ENCODE measurements around the gene FOXA2. TPM values are rescaled to one million over a fixed set of nuclear protein-coding genes. Genes with fewer than 3 reads are reported as not detected.

Gene FOXA2
- total and polyA plus RNA-seq, 2 donors from 2014 or later = 0.13 TPM; not detected in 1

DNA sequence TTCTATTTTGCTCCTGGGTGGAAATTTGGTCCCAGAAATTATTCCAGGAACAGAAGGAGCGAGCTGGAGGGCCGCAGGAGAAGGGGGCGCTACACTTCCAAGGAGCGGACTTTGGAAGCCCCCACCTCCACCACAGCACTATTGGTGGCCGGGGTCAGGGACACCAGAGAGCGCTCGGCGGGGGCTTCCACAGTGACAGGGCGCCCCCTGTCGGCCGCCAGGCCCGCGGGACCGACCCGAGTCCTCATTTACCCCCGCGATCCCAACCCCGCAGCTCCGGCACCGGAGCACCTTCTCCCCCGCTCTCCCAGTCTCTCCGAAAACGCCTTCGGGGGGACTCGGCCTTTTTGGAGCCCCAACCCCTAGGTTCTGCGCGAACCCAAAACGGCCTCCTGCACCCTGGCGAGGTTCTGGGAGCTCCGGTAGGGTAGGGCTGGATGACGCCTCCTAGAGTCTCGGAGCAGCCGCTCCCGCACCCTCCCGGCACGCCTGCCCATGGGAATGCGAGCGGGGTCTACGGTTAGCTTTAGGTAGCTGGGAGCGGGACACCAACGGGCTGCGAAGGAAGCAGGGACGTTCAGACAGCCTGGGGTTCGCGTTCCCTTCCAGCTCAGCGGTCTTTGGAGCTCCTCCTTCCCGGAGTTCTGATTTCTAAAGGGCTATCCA lies 2.4 kb upstream of the FOXA2 start:
- no peak overlapping the region for H3K4me3 ChIP-seq (ENCODE audit: low read length in 3 of 3)

DNA sequence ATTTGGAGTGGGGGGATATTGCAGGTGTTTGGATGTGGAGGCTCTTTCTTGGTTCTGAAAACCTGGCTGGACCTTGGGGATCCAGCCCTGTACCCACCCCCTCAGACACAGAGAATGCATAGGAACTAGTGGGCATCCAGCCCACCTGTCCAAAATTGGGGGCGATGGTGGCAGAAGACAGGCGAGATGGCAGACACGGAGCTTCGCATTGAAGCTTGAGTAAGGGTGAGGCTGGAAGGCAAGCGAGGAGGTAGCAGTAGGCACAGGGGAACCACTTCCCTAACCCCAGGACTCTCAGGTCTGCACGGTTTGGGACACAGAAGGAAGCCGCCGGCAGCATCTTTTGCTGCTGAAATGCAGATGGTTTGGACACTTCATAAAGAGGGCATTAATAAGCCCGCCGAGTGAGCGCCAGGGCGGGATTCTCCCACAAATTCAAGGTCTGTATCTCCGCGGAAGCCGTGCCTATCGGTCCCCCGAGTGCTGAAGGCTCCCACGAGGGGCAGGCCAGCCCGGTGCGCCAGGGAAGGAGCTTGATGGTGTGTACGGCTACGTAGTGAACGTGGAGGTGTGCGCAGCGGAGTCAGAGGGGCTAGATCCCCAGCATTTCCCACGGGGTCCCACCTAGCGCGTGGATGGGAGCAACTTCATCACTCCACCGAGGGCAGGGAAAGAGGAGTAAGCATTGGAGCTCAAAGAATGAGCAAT lies 1.6 kb upstream of the FOXA2 start:
- no peak overlapping the region for H3K4me3 ChIP-seq (ENCODE audit: low read length in 3 of 3)
- H3K27ac ChIP-seq (ENCODE audit: low read depth in 2 of 2, low read length in 2 of 2) = no peak overlapping the region
- H3K9me3 ChIP-seq (ENCODE audit: control insufficient read depth in 2 of 3, insufficient read depth in 1 of 3, low read length in 3 of 3) = no peaks in the 10 kb centered on the region
- no peak for TF ChIP-seq CTCF (IDR thresholded peaks at IDR 0.05; ENCODE audit: borderline replicate concordance, extremely low read depth, insufficient read depth)
- peaks cover 66% of the 10 kb centered on the region for H3K27me3 ChIP-seq (ENCODE audit: control insufficient read depth, insufficient read depth, low read length)
- H3K36me3 ChIP-seq (ENCODE audit: control insufficient read depth in 2 of 3, insufficient read depth in 3 of 3, low read length in 3 of 3) = no peaks in the 10 kb centered on the region
- H3K9ac ChIP-seq (ENCODE audit: low read length in 3 of 3) = no peak overlapping the region
- H3K4me1 ChIP-seq (ENCODE audit: control insufficient read depth in 2 of 3, insufficient read depth in 2 of 3, low read depth in 1 of 3, low read length in 3 of 3) = peaks cover 0 to 12% (median 0%) of the 10 kb centered on the region in 3 donors
- intact Hi-C loops (cut with DNase I) = loop anchor here (10.0 kb wide), 1 partner anchor 251 kb away; no protein-coding TSS in a partner anchor
- no peak for FAIRE-seq
- peak in 1 of 5 donors; percentile 46 for DNase-seq

More for the DNA sequence above, 2.4 kb upstream of the FOXA2 start:
- Histone ChIP-seq H3K9me3 (ENCODE audit: control insufficient read depth in 2 of 3, insufficient read depth in 1 of 3, low read length in 3 of 3) (no peaks in the 10 kb centered on the region), H3K4me1 (ENCODE audit: control insufficient read depth in 2 of 3, insufficient read depth in 2 of 3, low read depth in 1 of 3, low read length in 3 of 3) (peaks cover 0 to 12% (median 0%) of the 10 kb centered on the region in 3 donors), H3K9ac (ENCODE audit: low read length in 3 of 3) (no peak overlapping the region), H3K27me3 (ENCODE audit: control insufficient read depth, insufficient read depth, low read length) (peaks cover 59% of the 10 kb centered on the region), H3K27ac (ENCODE audit: low read depth in 2 of 2, low read length in 2 of 2) (no peak overlapping the region), H3K36me3 (ENCODE audit: control insufficient read depth in 2 of 3, insufficient read depth in 3 of 3, low read length in 3 of 3) (no peaks in the 10 kb centered on the region)
- intact Hi-C loops (cut with DNase I) = loop anchor here (10.0 kb wide), 1 partner anchor 252 kb away; no protein-coding TSS in a partner anchor
- TF ChIP-seq CTCF (IDR thresholded peaks at IDR 0.05; ENCODE audit: borderline replicate concordance, extremely low read depth, insufficient read depth) = peak; percentile 57
- FAIRE-seq (no peak), DNase-seq (peak in 3 of 5 donors; percentile 51 to 68 (median 57))

DNA sequence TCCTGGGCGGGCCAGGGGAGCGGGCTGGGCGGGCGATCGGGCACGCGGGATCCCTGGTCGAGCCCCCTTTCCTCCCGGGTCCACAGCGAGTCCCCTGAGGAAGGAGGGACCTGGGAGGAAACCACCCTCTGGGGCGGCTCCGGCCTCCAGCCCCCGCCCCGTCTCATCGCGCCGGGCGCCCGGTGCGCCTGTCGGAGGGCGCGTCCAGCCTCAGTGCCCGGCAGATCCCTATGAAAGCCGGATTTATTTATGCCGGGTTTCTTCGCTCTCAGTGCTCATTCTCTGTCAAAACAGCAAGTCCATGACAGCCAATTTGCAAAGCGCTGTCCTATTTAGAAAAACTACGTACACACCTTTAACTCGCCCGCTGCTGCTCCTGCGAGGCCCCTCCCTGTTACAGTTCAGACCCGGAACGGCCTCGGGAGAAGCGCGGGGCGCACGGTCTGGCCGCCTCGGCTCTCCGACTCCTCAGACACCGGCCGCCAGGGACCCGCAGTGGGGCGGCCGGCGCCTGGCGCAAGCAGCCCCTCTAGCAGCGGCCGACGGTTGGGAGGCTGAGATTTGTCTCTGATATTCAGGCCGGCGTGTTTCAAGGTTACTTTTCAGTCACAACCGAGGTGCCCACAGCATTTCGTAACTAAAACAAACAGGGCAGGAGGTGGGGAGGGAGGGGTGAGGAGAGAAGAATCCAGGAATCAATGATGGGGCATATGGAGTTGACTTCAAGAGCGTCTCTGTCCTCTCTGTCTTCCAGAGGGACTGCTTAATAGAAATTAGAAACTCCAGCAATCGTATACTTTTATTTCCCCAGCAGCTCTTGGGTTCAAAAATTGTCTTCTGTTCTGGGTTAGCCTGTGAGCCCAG lies 782 bp upstream of the FOXA2 start:
- DNase-seq (peak in 2 of 5 donors; percentile 31 to 43), FAIRE-seq (no peak)
- intact Hi-C loops (cut with DNase I) = loop anchor here (10.0 kb wide), 1 partner anchor 250 kb away; no protein-coding TSS in a partner anchor
- no peaks in the 10 kb centered on the region for H3K36me3 ChIP-seq (ENCODE audit: control insufficient read depth in 2 of 3, insufficient read depth in 3 of 3, low read length in 3 of 3)
- no peak overlapping the region for H3K27ac ChIP-seq (ENCODE audit: low read depth in 2 of 2, low read length in 2 of 2)
- peaks cover 0 to 12% (median 0%) of the 10 kb centered on the region in 3 donors for H3K4me1 ChIP-seq (ENCODE audit: control insufficient read depth in 2 of 3, insufficient read depth in 2 of 3, low read depth in 1 of 3, low read length in 3 of 3)
- no peaks in the 10 kb centered on the region for H3K9me3 ChIP-seq (ENCODE audit: control insufficient read depth in 2 of 3, insufficient read depth in 1 of 3, low read length in 3 of 3)
- H3K27me3 ChIP-seq (ENCODE audit: control insufficient read depth, insufficient read depth, low read length) = peaks cover 69% of the 10 kb centered on the region
- H3K4me3 ChIP-seq (ENCODE audit: low read length in 3 of 3) = no peak overlapping the region
- no peak overlapping the region for H3K9ac ChIP-seq (ENCODE audit: low read length in 3 of 3)
- TF ChIP-seq CTCF (IDR thresholded peaks at IDR 0.05; ENCODE audit: borderline replicate concordance, extremely low read depth, insufficient read depth) = no peak

Data from kidney (tissue), 14 donors.